HEK293 (cell line): Measurements from ENCODE around the gene TEX9.

Experiments used
- CTCF ChIA-PET: fragments of 350-600 bp; formaldehyde crosslinking; extraction: SDS; loops from one replicate; lab custom pipeline; 2021; ENCODE audit warnings: antibody characterized with exemption; lab: Yijun Ruan, JAX
- POLR2A ChIA-PET: fragments of 300-600 bp; formaldehyde crosslinking; extraction: SDS; loops from one replicate; lab custom pipeline; 2020; ENCODE audit warnings: antibody characterized with exemption, inconsistent platforms; lab: Yijun Ruan, JAX
- H3K27ac ChIP-seq: fragments of 200-500 bp; sonication (Bioruptor generic); 2 replicates; pipeline ENCODE4 v1.5.1; 2014; ENCODE audit warnings: low read depth, low read length, control low read depth, inconsistent platforms; ENCODE audit errors: extremely low read depth
- H3K36me3 ChIP-seq, 2 experiments: fragments of 200-500 bp in 1 of 2; sonication (Bioruptor generic) in 1 of 2; 1 replicate in 1 of 2; 2 replicates in 1 of 2; pipeline ENCODE4 v1.5.1; 2014 to 2017; ENCODE audit warnings: inconsistent platforms in 2 of 2, low read length in 2 of 2; ENCODE audit not compliant: control insufficient read depth in 2 of 2, insufficient read depth in 1 of 2
- H3K4me1 ChIP-seq: fragments of 200-500 bp; sonication (Bioruptor generic); 2 replicates; pipeline ENCODE4 v1.5.1; 2014; ENCODE audit warnings: mild to moderate bottlenecking, low read length, inconsistent platforms; ENCODE audit not compliant: control insufficient read depth, insufficient read depth
- H3K4me3 ChIP-seq: 2 replicates; pipeline ENCODE4 v1.5.1; 2011; ENCODE audit warnings: low read depth, mild to moderate bottlenecking, control low read depth, low read length, moderate library complexity
- H3K9me3 ChIP-seq: fragments of 200-500 bp; sonication (Bioruptor generic); 2 replicates; pipeline ENCODE4 v1.5.1; 2014; ENCODE audit warnings: low read depth, low read length, inconsistent platforms; ENCODE audit not compliant: control insufficient read depth, insufficient read depth
- GFI1B ChIP-seq: fragments of 450-650 bp; formaldehyde crosslinking; IDR thresholded peaks from 2 replicates; pipeline ENCODE4 v1.5.1; 2016; ENCODE audit warnings: missing biosample characterization, missing genetic modification characterization
- HOXD13 ChIP-seq: sonication (generic); formaldehyde crosslinking; IDR thresholded peaks from 2 replicates; pipeline ENCODE4 v1.8.0; 2022; ENCODE audit warnings: missing genetic modification reagents, borderline replicate concordance
- REST ChIP-seq: fragments of 450-650 bp; formaldehyde crosslinking; IDR thresholded peaks from 2 replicates; pipeline ENCODE4 v1.5.1; 2016; ENCODE audit warnings: missing biosample characterization, missing genetic modification characterization
- ZBTB10 ChIP-seq: fragments of 450-650 bp; formaldehyde crosslinking; IDR thresholded peaks from 2 replicates; pipeline ENCODE4 v1.5.1; 2016; ENCODE audit warnings: missing biosample characterization, missing genetic modification characterization
- ZBTB20 ChIP-seq: fragments of 450-650 bp; formaldehyde crosslinking; IDR thresholded peaks from 2 replicates; pipeline ENCODE4 v1.5.1; 2016; ENCODE audit warnings: missing biosample characterization, missing genetic modification characterization
- ZNF114 ChIP-seq: fragments of 450-650 bp; formaldehyde crosslinking; IDR thresholded peaks from 2 replicates; pipeline ENCODE4 v1.5.0; 2017; ENCODE audit warnings: missing biosample characterization, missing genetic modification characterization
- ZNF140 ChIP-seq: fragments of 450-650 bp; formaldehyde crosslinking; IDR thresholded peaks from 2 replicates; pipeline ENCODE4 v1.5.1; 2016; ENCODE audit warnings: missing biosample characterization, missing genetic modification characterization
- ZNF157 ChIP-seq: fragments of 450-650 bp; formaldehyde crosslinking; IDR thresholded peaks from 2 replicates; pipeline ENCODE4 v1.5.1; 2016; ENCODE audit warnings: missing biosample characterization, missing genetic modification characterization
- ZNF16 ChIP-seq: fragments of 450-650 bp; formaldehyde crosslinking; IDR thresholded peaks from 2 replicates; pipeline ENCODE4 v1.5.1; 2016; ENCODE audit warnings: low read depth, missing biosample characterization, missing genetic modification characterization
- ZNF2 ChIP-seq: fragments of 450-650 bp; formaldehyde crosslinking; IDR thresholded peaks from 2 replicates; pipeline ENCODE4 v1.5.1; 2016; ENCODE audit warnings: missing biosample characterization, missing genetic modification characterization
- ZNF23 ChIP-seq: fragments of 450-650 bp; formaldehyde crosslinking; IDR thresholded peaks from 2 replicates; pipeline ENCODE4 v1.5.1; 2016; ENCODE audit warnings: missing biosample characterization, missing genetic modification characterization, borderline replicate concordance
- ZNF302 ChIP-seq: fragments of 450-650 bp; formaldehyde crosslinking; IDR thresholded peaks from 2 replicates; pipeline ENCODE4 v1.5.1; 2016; ENCODE audit warnings: missing biosample characterization, missing genetic modification characterization, low read depth
- ZNF341 ChIP-seq: fragments of 450-650 bp; formaldehyde crosslinking; IDR thresholded peaks from 2 replicates; pipeline ENCODE4; 2016; ENCODE audit warnings: low read depth, missing biosample characterization, missing genetic modification characterization
- ZNF354C ChIP-seq: fragments of 450-650 bp; formaldehyde crosslinking; IDR thresholded peaks from 2 replicates; pipeline ENCODE4 v1.5.1; 2016; ENCODE audit warnings: missing biosample characterization, missing genetic modification characterization, low read depth, borderline replicate concordance
- ZNF37A ChIP-seq: fragments of 450-650 bp; IDR thresholded peaks from 2 replicates; pipeline ENCODE4 v1.5.1; 2018; ENCODE audit warnings: missing biosample characterization, missing genetic modification characterization
- ZNF48 ChIP-seq: fragments of 450-650 bp; formaldehyde crosslinking; IDR thresholded peaks from 2 replicates; pipeline ENCODE4 v1.5.1; 2016; ENCODE audit warnings: missing biosample characterization, missing genetic modification characterization
- ZNF510 ChIP-seq: fragments of 450-650 bp; formaldehyde crosslinking; IDR thresholded peaks from 2 replicates; pipeline ENCODE4 v1.5.1; 2018; ENCODE audit warnings: mild to moderate bottlenecking, missing genetic modification characterization, missing biosample characterization; ENCODE audit not compliant: insufficient replicate concordance
- ZNF610 ChIP-seq: fragments of 450-650 bp; formaldehyde crosslinking; IDR thresholded peaks from 2 replicates; pipeline ENCODE4 v1.5.1; 2016; ENCODE audit warnings: missing biosample characterization, missing genetic modification characterization, borderline replicate concordance
- ZNF639 ChIP-seq: fragments of 450-650 bp; formaldehyde crosslinking; IDR thresholded peaks from 2 replicates; pipeline ENCODE4 v1.5.1; 2016; ENCODE audit warnings: missing biosample characterization, missing genetic modification characterization
- ZNF660 ChIP-seq: fragments of 450-650 bp; IDR thresholded peaks from 2 replicates; pipeline ENCODE4 v1.5.1; 2018; ENCODE audit warnings: missing biosample characterization, mild to moderate bottlenecking, missing genetic modification characterization
- ZNF707 ChIP-seq: fragments of 450-650 bp; formaldehyde crosslinking; IDR thresholded peaks from 2 replicates; pipeline ENCODE4 v1.5.1; 2016; ENCODE audit warnings: missing biosample characterization, missing genetic modification characterization
- ZNF768 ChIP-seq: fragments of 450-650 bp; formaldehyde crosslinking; IDR thresholded peaks from 2 replicates; pipeline ENCODE4 v1.5.1; 2018; ENCODE audit warnings: missing biosample characterization, mild to moderate bottlenecking, missing genetic modification characterization
- ZXDB ChIP-seq: fragments of 450-650 bp; formaldehyde crosslinking; IDR thresholded peaks from 2 replicates; pipeline ENCODE4 v1.5.1; 2016; ENCODE audit warnings: missing biosample characterization, missing genetic modification characterization

The TEX9 gene

GRCh38 chr15:56353740-56354139 is 11.5 kb upstream of the TEX9 start (continued):
- no peak for TF ChIP-seq ZXDB (tag by site-specific recombination)
- no peak for TF ChIP-seq ZNF302
- TF ChIP-seq ZNF157, result no peak
- no peak for TF ChIP-seq ZNF37A
- TF ChIP-seq ZNF114 (tag by site-specific recombination), result no peak
- no peak for TF ChIP-seq HOXD13 (CRISPR knock-in tag)
- no peak for TF ChIP-seq ZNF639 (tag by site-specific recombination)
- TF ChIP-seq GFI1B (tag by site-specific recombination), result no peak
- no peak for TF ChIP-seq ZNF140
- no peak for TF ChIP-seq ZNF48 (tag by site-specific recombination)

- ChIA-PET CTCF (no interaction called here), POLR2A (no interaction called here)
- H3K27ac ChIP-seq, result no peak overlapping the region
- no peak overlapping the region for H3K4me3 ChIP-seq
- no peak for TF ChIP-seq ZBTB10 (tag by site-specific recombination)
- no peak for TF ChIP-seq ZNF16 (tag by site-specific recombination)
- no peak for TF ChIP-seq ZNF341 (tag by site-specific recombination)
- no peak for TF ChIP-seq ZNF2 (tag by site-specific recombination)
- no peak for TF ChIP-seq ZNF768 (tag by site-specific recombination)
- no peak for TF ChIP-seq ZNF707 (tag by site-specific recombination)
- TF ChIP-seq ZNF23 (tag by site-specific recombination), result no peak
- no peak for TF ChIP-seq ZNF660 (tag by site-specific recombination)
- no peak for TF ChIP-seq ZNF354C (tag by site-specific recombination)
- TF ChIP-seq REST (tag by site-specific recombination), result no peak
- no peak for TF ChIP-seq ZNF610 (tag by site-specific recombination)
- no peak for TF ChIP-seq ZNF510 (tag by site-specific recombination)
- TF ChIP-seq ZBTB20, result no peak
- no peaks in the 10 kb centered on the region for H3K4me1 ChIP-seq
- no peaks in the 10 kb centered on the region for H3K36me3 ChIP-seq
- no peaks in the 10 kb centered on the region for H3K9me3 ChIP-seq
Measured at GRCh38 chr15:56356616-56357015, 8.6 kb upstream of the TEX9 start.
